ENCODE data around the gene ADAM15. TPM values are rescaled to one million over a fixed set of nuclear protein-coding genes. Genes with fewer than 3 reads are reported as not detected.
A peak's percentile ranks its signal among the peaks of the same experiment; 100 is the strongest.

The ADAM15 gene
- total and polyA plus RNA-seq, 4 donors, result 49.5 to 233 (median 160) TPM

DNA sequence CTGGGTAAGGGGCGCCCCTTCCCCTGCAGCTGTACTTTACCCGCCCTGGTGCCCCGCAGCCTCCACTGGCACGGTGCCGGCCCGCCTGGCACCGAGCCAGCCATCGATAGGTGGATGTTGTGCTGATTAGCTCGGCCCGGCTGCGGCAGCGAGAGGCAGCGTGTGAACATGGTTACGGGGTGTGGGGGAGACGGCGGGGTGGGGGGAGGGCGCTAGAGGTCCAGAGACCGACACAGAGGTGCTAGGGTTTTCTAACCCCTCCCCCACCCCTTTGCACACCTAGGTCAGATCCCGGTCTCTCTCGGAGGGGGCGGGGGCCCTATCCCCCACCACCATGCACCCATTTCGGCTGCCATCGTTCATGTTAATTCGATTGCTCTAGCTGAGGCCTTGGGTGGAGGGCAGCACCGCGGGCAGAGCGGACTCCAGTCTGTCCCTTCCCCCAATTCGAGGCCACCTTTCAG, 19.1 kb downstream of the ADAM15 start:
- ATAC-seq (ENCODE audit: insufficient read depth, low FRiP score) (no peak), DNase-seq (no peak)
- peaks cover 0 to 13% (median 13%) of the 10 kb centered on the region in 3 donors for H3K27me3 ChIP-seq (ENCODE audit: control insufficient read depth in 3 of 3, insufficient read depth in 3 of 3, low read length in 2 of 3)
- H3K9me3 ChIP-seq (ENCODE audit: control insufficient read depth in 4 of 4, insufficient read depth in 3 of 4, low read length in 3 of 4), result no peaks in the 10 kb centered on the region
- peaks cover 0 to 11% (median 5%) of the 10 kb centered on the region in 4 donors for H3K36me3 ChIP-seq (ENCODE audit: control insufficient read depth in 4 of 4, insufficient read depth in 4 of 4, low read length in 4 of 4)
- TF ChIP-seq, protein P1, sequence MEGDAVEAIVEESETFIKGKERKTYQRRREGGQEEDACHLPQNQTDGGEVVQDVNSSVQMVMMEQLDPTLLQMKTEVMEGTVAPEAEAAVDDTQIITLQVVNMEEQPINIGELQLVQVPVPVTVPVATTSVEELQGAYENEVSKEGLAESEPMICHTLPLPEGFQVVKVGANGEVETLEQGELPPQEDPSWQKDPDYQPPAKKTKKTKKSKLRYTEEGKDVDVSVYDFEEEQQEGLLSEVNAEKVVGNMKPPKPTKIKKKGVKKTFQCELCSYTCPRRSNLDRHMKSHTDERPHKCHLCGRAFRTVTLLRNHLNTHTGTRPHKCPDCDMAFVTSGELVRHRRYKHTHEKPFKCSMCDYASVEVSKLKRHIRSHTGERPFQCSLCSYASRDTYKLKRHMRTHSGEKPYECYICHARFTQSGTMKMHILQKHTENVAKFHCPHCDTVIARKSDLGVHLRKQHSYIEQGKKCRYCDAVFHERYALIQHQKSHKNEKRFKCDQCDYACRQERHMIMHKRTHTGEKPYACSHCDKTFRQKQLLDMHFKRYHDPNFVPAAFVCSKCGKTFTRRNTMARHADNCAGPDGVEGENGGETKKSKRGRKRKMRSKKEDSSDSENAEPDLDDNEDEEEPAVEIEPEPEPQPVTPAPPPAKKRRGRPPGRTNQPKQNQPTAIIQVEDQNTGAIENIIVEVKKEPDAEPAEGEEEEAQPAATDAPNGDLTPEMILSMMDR (IDR thresholded peaks at IDR 0.05; ENCODE audit: control extremely low read depth, extremely low read depth), result no peak
- H3K9ac ChIP-seq (ENCODE audit: insufficient read depth in 1 of 2, low read length in 2 of 2), result peak overlapping the region in 1 of 2 donors; percentile 72
- no peak overlapping the region for H3K4me3 ChIP-seq
- peaks cover 2 to 15% (median 4%) of the 10 kb centered on the region in 5 donors for H3K4me1 ChIP-seq (ENCODE audit: control insufficient read depth in 5 of 5, insufficient read depth in 5 of 5, low read length in 5 of 5)
- no peak overlapping the region for H3K27ac ChIP-seq (ENCODE audit: low read depth in 1 of 2, low read length in 1 of 2)
- WGBS, 2 donors, result 40 to 52% methylated on average over 28 of the region's 28 CpGs

DNA sequence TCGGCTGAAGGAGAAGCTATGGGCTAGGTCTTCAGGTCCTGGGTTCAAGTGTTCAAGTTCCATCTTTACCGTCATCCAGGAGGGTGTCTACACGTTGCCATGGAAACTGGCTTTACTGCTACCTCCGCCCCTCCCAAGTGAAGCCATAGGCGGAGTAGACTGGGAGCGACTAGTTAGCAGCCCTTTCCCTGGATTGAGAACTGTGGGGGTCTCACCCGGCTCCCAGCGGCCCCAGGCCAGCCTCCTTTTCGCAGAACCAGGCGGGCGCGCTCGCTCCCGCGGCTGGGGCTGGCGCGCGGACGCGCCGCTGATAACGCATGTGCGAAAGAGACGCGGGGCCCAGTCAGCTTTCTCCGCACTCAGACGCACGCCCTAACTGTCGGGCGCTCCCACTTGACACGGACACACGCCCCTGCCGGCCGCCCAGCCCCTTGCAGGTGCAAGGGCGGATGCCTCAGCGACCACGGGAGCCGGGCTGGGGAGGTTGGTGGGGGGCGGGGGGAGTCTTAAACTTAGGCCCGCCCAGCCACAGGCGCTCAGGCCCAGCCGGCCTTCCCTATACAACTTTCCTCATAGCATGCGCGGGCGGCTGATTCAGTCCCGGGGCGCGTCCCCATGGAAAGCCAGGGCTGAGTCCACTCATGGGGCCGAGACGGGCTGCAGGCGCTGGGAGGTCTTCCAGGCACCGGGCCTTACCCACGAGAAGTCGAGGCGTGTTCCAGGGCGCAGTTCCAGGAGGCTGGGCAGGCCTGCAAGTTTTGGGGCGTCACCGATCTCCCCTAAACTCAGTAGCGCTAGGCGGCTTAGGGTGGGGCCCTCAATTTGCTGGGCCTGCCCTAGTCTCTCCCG, 19.8 kb downstream of the ADAM15 start:
- no peak overlapping the region for H3K4me3 ChIP-seq
- 7% methylated on average over 49 to 61 of the region's 61 CpGs for WGBS, 2 donors
- H3K27me3 ChIP-seq (ENCODE audit: control insufficient read depth in 3 of 3, insufficient read depth in 3 of 3, low read length in 2 of 3), result peaks cover 0 to 15% (median 13%) of the 10 kb centered on the region in 3 donors
- H3K9me3 ChIP-seq (ENCODE audit: control insufficient read depth in 4 of 4, insufficient read depth in 3 of 4, low read length in 3 of 4), result no peaks in the 10 kb centered on the region
- peaks cover 0 to 11% (median 5%) of the 10 kb centered on the region in 4 donors for H3K36me3 ChIP-seq (ENCODE audit: control insufficient read depth in 4 of 4, insufficient read depth in 4 of 4, low read length in 4 of 4)
- H3K4me1 ChIP-seq (ENCODE audit: control insufficient read depth in 5 of 5, insufficient read depth in 5 of 5, low read length in 5 of 5), result peaks cover 2 to 15% (median 6%) of the 10 kb centered on the region in 5 donors
- H3K27ac ChIP-seq (ENCODE audit: low read depth in 1 of 2, low read length in 1 of 2), result peak overlapping the region; percentile 54 to 61
- TF ChIP-seq, protein P1 (IDR thresholded peaks at IDR 0.05; ENCODE audit: control extremely low read depth, extremely low read depth), result no peak
- ATAC-seq (ENCODE audit: insufficient read depth, low FRiP score), result peak; percentile 81
- DNase-seq, result peak; percentile 77 to 84 (median 83)
- H3K9ac ChIP-seq (ENCODE audit: insufficient read depth in 1 of 2, low read length in 2 of 2), result peak overlapping the region in 1 of 2 donors; percentile 72

DNA sequence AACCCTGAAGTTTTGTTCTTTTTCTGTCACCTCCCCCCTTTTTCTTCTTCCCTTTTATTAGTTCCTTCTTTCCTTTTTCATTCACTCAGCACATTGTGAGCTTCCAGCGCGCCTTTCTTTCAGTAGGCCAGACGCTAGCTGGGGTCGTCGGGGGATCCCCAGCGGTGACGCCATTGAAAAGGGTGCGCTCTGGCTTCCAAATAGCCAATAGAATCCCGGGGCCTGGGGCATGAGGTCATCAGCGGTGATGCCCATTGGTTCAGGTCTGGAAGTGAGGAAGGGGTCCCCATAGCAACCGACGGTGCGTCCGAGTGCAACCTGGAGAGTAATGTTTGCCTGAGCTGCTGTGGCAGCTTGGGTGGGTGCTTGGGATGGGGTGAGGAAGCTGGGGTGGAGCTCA, 20.6 kb downstream of the ADAM15 start:
- no peaks in the 10 kb centered on the region for H3K9me3 ChIP-seq (ENCODE audit: control insufficient read depth in 4 of 4, insufficient read depth in 3 of 4, low read length in 3 of 4)
- H3K9ac ChIP-seq (ENCODE audit: insufficient read depth in 1 of 2, low read length in 2 of 2), result no peak overlapping the region
- 61 to 67% methylated on average over 14 of the region's 14 CpGs for WGBS, 2 donors
- TF ChIP-seq, protein P1 (IDR thresholded peaks at IDR 0.05; ENCODE audit: control extremely low read depth, extremely low read depth), result no peak
- H3K36me3 ChIP-seq (ENCODE audit: control insufficient read depth in 4 of 4, insufficient read depth in 4 of 4, low read length in 4 of 4), result peaks cover 0 to 11% (median 5%) of the 10 kb centered on the region in 4 donors
- DNase-seq (peak in 2 of 3 donors; percentile 53 to 72), ATAC-seq (ENCODE audit: insufficient read depth, low FRiP score) (no peak)
- H3K27ac ChIP-seq (ENCODE audit: low read depth in 1 of 2, low read length in 1 of 2), result no peak overlapping the region
- peaks cover 2 to 15% (median 6%) of the 10 kb centered on the region in 5 donors for H3K4me1 ChIP-seq (ENCODE audit: control insufficient read depth in 5 of 5, insufficient read depth in 5 of 5, low read length in 5 of 5)
- H3K4me3 ChIP-seq, result no peak overlapping the region
- peaks cover 0 to 15% (median 13%) of the 10 kb centered on the region in 3 donors for H3K27me3 ChIP-seq (ENCODE audit: control insufficient read depth in 3 of 3, insufficient read depth in 3 of 3, low read length in 2 of 3)

Measured in lung (tissue), 12 donors.